Kidney epithelial cell (primary cell): ENCODE measurements around the gene LGR5. TPM values are rescaled to one million over a fixed set of nuclear protein-coding genes. Genes with fewer than 3 reads are reported as not detected.

ENCODE experiments used
- DNase-seq: peaks from one replicate; pipeline ENCODE4 v3.0.0-alpha.2; 2010; ENCODE audit warnings: low read depth
- H3K27me3 ChIP-seq: 2 replicates; pipeline ENCODE4 v1.6.0; 2011; ENCODE audit warnings: low read length; ENCODE audit not compliant: control insufficient read depth, insufficient read depth
- H3K36me3 ChIP-seq: 2 replicates; pipeline ENCODE4 v1.5.1; 2011; ENCODE audit warnings: low read length; ENCODE audit not compliant: control insufficient read depth, insufficient read depth
- H3K4me3 ChIP-seq: 2 replicates; pipeline ENCODE4 v1.5.1; 2011; ENCODE audit warnings: low read depth, mild to moderate bottlenecking, control low read depth, low read length
- CTCF ChIP-seq: IDR thresholded peaks from 2 replicates; pipeline ENCODE4 v1.5.1; 2011; ENCODE audit warnings: mild to moderate bottlenecking, moderate library complexity, low read length, control low read depth, inconsistent platforms; ENCODE audit not compliant: insufficient read depth, poor library complexity, severe bottlenecking
- total RNA-seq: library from RNA; depleted of rRNA; stranded (reverse); fragments of >200 nt; gene quantifications from 2 replicates; pipeline ENCODE4 v1.2.3, GENCODE V29; 2015

The LGR5 gene
- total RNA-seq, 1 donor from 2014 or later = not detected

- Histone ChIP-seq H3K36me3 (no peaks in the 10 kb centered on the region), H3K27me3 (no peaks in the 10 kb centered on the region), H3K4me3 (no peak overlapping the region)
- TF ChIP-seq CTCF = no peak
- no peak for DNase-seq
Measured at GRCh38 chr12:71469258-71469750, 29.7 kb downstream of the LGR5 start.

GRCh38 chr12:71472441-71472911, 32.9 kb downstream of the LGR5 start:
- Histone ChIP-seq H3K36me3 (no peaks in the 10 kb centered on the region), H3K27me3 (no peaks in the 10 kb centered on the region), H3K4me3 (no peak overlapping the region)
- no peak for TF ChIP-seq CTCF
- DNase-seq = no peak

- Histone ChIP-seq H3K4me3 (no peak overlapping the region), H3K36me3 (no peaks in the 10 kb centered on the region), H3K27me3 (no peaks in the 10 kb centered on the region)
- no peak for DNase-seq
- no peak for TF ChIP-seq CTCF
Measured at GRCh38 chr12:71474791-71475190, 35.2 kb downstream of the LGR5 start.

GRCh38 chr12:71475280-71475679, 35.7 kb downstream of the LGR5 start:
- H3K4me3 ChIP-seq = no peak overlapping the region
- H3K36me3 ChIP-seq = no peaks in the 10 kb centered on the region
- no peak for TF ChIP-seq CTCF
- no peak for DNase-seq
- H3K27me3 ChIP-seq = no peaks in the 10 kb centered on the region

GRCh38 chr12:71476513-71476912, 36.9 kb downstream of the LGR5 start:
- H3K4me3 ChIP-seq = no peak overlapping the region
- TF ChIP-seq CTCF = no peak
- H3K27me3 ChIP-seq = no peaks in the 10 kb centered on the region
- H3K36me3 ChIP-seq = no peaks in the 10 kb centered on the region
- DNase-seq = peak; percentile 23

- no peaks in the 10 kb centered on the region for H3K27me3 ChIP-seq
- H3K36me3 ChIP-seq = no peaks in the 10 kb centered on the region
- no peak for DNase-seq
- H3K4me3 ChIP-seq = no peak overlapping the region
- no peak for TF ChIP-seq CTCF
Measured at GRCh38 chr12:71477609-71478008, 38.0 kb downstream of the LGR5 start.
